GM12891 (cell line): ENCODE results near the gene CMIP.

Experiments used
- PAX5 ChIP-seq: IDR thresholded peaks from 2 replicates; pipeline ENCODE4 v1.6.1; 2011; ENCODE audit warnings: low read length, moderate library complexity, mild to moderate bottlenecking; ENCODE audit not compliant: insufficient read depth, severe bottlenecking
- POLR2A ChIP-seq: IDR thresholded peaks from 2 replicates; pipeline ENCODE4 v1.6.1; 2011; ENCODE audit warnings: low read depth, low read length, control low read depth
- POLR2AphosphoS5 ChIP-seq: IDR thresholded peaks from 2 replicates; pipeline ENCODE4 v1.6.1; 2011; ENCODE audit warnings: low read depth, low read length, control low read depth
- SPI1 ChIP-seq: IDR thresholded peaks from 2 replicates; pipeline ENCODE4 v1.6.1; 2011; ENCODE audit warnings: low read depth, low read length, control low read depth
- TAF1 ChIP-seq: IDR thresholded peaks from 2 replicates; pipeline ENCODE4 v1.6.1; 2011; ENCODE audit warnings: low read depth, low read length, control low read depth

DNA sequence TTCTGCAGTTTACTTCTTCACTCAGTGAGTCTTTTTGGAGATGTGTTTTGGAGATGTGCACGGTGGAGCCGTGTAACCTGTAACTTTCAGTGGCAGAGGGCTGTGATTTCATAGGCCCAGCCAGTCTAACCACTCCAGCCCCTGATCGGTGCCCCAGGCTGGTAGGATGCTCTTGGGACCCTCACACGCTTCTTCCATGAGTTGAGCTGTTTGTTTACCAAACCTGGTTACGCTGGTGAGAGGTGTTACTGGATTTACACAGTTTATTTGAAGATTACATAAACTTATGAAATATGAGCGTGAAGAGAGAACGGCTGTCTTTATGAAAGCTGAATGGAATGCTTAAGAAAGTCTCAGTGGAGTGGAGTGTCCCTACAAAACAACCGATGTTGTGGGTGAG, 96.7 kb downstream of the CMIP start:
- TF ChIP-seq SPI1 (no peak), POLR2A (no peak), POLR2AphosphoS5 (no peak), TAF1 (no peak), PAX5 (no peak)
